Mammary epithelial cell (primary cell): ENCODE results near the gene KIF17.

Experiments used
- CTCF ChIP-seq, 2 donors: IDR thresholded peaks in 1 of 2; conservative IDR thresholded peaks in 1 of 2; 2 replicates each; pipeline ENCODE4 v1.5.1; 2011 to 2012; ENCODE audit warnings: inconsistent platforms in 2 of 2, low read length in 2 of 2, mild to moderate bottlenecking in 2 of 2, control low read depth in 1 of 2, low read depth in 1 of 2; ENCODE audit not compliant: insufficient read depth in 1 of 2; ENCODE audit errors: extremely low read depth in 1 of 2
- EZH2 ChIP-seq: IDR thresholded peaks from 2 replicates; pipeline ENCODE4 v1.6.1; 2012; ENCODE audit warnings: low read length, inconsistent platforms, borderline replicate concordance

- TF ChIP-seq CTCF (conservative IDR thresholded peaks at IDR 0.05 in 1 of 2, IDR thresholded peaks at IDR 0.05 in 1 of 2; ENCODE audit: extremely low read depth in 1 of 2, insufficient read depth in 1 of 2, low read depth in 1 of 2, low read length in 2 of 2) (no peak), EZH2 (no peak)
Measured at GRCh38 chr1:20715406-20715805, 2.4 kb downstream of the KIF17 start.
